HG03060 (cell line): ENCODE measurements around the gene LCNL1.

ENCODE experiments used
- ATAC-seq: cut with Tn5 transposase; IDR thresholded peaks from one replicate; pipeline ENCODE4 v1.9.1; 2021; ENCODE audit warnings: low read depth, moderate number of reproducible peaks; ENCODE audit not compliant: unreplicated experiment

Gene LCNL1

GRCh38 chr9:136973618-136974617 lies 8.9 kb upstream of the LCNL1 start:
- ATAC-seq, result no peak

- ATAC-seq, result no peak
Measured at GRCh38 chr9:136974817-136975535, 7.8 kb upstream of the LCNL1 start.

GRCh38 chr9:136975644-136976043 lies 7.1 kb upstream of the LCNL1 start:
- no peak for ATAC-seq

- ATAC-seq, result no peak
Measured at GRCh38 chr9:136977223-136977622, 5.6 kb upstream of the LCNL1 start, which contains the start of gene PTGDS. Gene PTGDS (plus strand): TSS chr9:136977504. CDS start chr9:136977579, 75 bp downstream.

- no peak for ATAC-seq
Measured at GRCh38 chr9:136977649-136978072, 5.1 kb upstream of the LCNL1 start.

GRCh38 chr9:136978073-136978864 lies 4.5 kb upstream of the LCNL1 start:
- ATAC-seq, result no peak

- no peak for ATAC-seq
Measured at GRCh38 chr9:136978865-136979544, 3.8 kb upstream of the LCNL1 start.

- no peak for ATAC-seq
Measured at GRCh38 chr9:136979769-136980587, 2.8 kb upstream of the LCNL1 start.

- no peak for ATAC-seq
Measured at GRCh38 chr9:136980669-136981478, 1.9 kb upstream of the LCNL1 start.

- ATAC-seq, result no peak
Measured at GRCh38 chr9:136981588-136982231, 1.1 kb upstream of the LCNL1 start.

- ATAC-seq, result no peak
Measured at GRCh38 chr9:136983167-136983566, 374 bp downstream of the LCNL1 start.

GRCh38 chr9:136983656-136984314 lies 992 bp downstream of the LCNL1 start:
- ATAC-seq, result no peak

GRCh38 chr9:136984464-136985026 lies 1.8 kb downstream of the LCNL1 start:
- ATAC-seq, result no peak

GRCh38 chr9:136985027-136985602 lies 2.3 kb downstream of the LCNL1 start:
- no peak for ATAC-seq

- no peak for ATAC-seq
Measured at GRCh38 chr9:136985853-136986252, 3.1 kb downstream of the LCNL1 start.

- ATAC-seq, result no peak
Measured at GRCh38 chr9:136988872-136989271, 6.1 kb downstream of the LCNL1 start.
